ENCODE measurements around the gene ALK.

ALK gene

DNA sequence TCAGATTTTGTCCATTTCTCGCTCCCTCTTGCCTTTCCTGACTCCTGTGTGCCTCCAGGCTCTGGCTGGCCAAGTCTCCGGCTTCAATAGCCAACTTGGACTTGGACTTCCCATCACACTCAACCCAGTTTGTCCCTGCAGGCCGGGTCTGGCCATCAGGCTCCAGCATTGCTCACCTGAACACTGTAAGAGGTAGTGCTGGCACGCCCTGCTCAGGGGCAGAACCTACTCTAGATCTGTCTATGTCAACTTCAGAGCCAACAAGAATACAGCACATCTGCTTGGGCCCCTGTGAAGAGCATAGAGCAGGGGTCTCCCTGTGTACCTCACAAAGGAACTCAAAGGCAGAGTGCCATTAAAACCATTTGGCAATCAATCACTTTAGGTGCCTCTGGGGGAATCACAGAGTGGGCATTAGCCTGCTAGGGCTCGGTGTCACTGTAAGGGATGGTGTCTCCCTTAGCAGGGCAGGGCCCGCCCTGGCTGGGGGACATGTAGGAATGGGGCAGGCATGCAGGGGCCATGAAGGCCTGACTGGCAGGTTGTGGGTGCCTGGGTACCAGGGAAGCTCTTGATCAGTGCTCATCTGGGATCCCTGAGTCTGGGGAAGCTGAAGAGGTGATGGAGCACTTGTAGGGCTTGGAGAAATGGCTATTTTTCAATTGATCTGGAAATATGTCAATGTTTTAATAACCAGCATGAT, 480.3 kb downstream of the ALK start:
- no peak for DNase-seq

DNA sequence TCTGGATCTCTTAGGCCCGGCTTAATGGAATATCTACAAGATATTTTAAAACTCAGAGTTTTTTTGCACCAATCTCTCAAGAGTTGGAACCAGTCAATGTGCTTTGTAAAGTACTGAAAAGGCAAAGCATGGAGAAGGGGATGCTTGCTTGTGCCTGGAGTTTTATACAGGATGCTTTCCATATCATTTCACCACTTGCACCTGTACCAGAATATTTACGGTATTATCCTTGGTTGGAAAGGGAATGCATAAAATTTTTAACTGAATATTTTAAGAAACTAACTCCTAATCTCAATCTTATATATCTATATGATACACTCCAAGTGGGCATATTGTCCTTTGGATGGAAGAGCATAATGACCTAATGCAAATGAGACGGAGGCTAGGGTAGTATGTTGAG, 487.5 kb downstream of the ALK start:
- DNase-seq = no peak

DNA sequence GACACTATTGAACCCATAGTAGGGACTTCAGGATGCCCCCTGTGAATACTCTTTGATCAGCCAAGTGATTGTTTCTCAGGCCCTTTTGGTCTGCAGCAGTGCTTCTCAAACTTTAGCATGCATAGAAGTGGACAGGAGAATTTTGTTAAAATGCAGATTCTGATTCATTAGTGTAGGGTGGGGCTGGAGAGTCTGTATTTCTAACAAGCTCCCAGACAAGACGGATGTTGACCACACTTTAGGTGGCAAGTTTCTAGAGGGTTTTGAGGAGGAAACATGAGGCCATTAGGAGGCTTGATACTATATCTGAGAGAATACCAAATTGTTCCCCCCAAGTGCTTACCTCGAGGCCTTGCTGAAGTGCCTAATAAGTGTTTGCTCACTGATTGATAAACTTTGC, 488.3 kb downstream of the ALK start:
- no peak for DNase-seq

DNA sequence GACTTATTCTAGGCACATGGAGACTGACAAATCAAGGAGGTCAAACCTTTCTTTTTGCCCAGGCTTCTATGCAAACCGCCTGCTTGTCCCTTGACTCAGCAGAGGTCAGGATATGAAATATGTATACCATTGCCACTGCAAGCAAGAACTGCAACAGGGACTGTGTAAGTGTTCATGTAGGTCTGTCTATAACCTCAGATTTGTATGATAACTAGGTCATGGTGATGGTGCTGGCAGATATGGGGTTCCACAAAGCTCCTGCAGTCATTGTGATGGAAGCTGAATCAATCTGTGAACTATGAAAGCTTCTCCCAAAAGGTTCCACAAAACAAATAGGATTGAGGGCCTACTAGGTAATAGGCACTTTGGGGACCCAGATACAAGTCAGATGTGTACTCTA, 489.9 kb downstream of the ALK start:
- no peak for DNase-seq

DNA sequence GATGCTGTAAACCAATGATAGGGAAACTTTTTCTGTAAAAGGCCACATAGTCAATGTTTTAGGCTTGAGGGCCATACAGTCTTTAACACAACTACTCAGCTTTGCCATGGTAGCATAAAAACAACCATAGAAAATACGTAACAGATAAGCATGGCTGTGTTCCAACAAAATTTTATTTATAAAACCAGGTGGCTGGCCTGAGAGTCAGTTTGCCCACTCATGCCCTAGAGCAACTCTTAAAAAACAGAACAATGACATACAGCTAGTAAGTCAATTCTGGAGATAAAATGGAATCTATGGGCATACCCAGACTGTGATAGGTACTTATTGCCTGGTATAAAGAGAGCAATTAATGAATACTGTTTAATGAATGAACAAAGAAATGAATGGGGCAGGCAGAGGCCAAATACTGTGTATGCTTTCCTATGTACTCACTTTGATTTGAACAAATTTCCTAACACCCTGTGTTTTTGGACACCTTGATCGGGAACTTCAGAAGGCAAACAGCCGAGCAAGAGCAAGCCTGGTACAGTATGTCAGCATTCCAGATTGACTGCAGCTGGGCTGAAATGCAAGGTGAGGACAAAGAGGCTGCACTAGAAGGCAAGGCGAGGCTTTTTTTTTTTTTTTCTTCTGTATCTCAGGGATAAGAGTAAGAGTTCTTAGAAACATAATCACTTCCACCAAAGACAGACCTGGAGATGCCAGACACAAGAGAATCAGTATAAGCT, 490.8 kb downstream of the ALK start:
- DNase-seq = no peak

DNA sequence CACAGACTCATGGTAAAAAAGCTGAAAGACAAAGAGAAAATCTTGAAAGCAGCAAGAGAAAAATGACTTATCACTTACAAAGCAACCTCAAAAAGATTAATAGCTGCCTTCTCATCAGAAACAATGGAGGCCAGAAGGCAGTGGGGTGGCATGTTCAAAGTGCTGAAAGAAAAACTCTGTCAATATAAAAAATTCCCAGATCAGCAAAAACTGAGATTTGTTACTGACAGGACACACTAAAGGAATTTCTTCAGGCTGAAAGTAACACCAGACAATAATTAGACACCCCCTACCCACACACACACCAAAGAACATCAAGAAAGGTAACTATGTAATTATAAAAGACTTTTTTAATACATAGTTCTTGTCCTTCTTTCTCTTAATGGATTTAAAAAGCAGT, 495.0 kb downstream of the ALK start:
- DNase-seq = no peak

DNA sequence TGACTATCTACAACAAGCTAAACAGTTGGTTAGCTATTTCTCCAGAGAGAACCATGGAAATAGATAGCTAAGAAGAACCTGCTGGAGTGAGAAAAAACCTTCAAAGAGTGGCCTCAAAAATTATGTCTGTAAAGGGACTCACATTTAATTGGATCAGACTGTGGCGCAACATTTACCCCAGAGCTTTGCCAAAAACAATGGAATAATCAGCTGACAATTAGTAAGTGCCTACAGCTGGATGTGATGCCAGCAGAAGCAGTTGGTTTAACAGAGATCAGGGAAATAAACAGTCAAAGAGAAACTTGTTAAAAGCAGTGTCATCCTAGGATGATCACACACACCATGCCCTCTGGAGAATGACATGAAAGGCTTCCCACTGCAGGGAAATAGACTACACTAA, 495.5 kb downstream of the ALK start:
- no peak for DNase-seq

DNA sequence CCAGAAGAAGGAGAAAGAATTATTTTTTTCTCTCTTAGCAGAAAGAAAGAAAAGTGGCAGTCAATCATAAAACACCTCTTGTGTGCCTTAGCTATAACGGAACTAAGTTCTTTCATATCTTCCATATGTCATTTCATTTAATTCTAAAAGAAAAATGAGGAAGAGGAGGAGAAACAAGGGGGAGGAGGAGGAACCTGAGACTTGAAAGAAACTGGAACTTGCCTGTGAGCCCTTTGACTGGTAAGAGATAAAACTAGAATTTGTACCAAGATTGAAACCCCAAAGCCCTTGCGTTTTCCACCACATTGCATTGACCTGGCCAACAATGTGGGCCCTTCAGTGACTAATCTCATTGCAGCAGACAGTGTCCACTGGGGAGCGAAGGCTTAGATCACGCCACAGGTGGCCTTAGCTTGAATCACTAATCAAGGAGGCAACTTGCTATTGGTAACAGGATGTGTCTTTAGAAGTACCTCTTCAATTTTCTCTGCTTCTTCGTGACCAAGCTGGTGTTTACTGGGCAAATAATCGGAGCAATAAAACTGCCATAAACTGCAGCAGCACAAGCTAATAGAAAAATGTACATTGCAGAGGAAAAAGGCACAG, 498.2 kb downstream of the ALK start:
- DNase-seq = no peak

DNA sequence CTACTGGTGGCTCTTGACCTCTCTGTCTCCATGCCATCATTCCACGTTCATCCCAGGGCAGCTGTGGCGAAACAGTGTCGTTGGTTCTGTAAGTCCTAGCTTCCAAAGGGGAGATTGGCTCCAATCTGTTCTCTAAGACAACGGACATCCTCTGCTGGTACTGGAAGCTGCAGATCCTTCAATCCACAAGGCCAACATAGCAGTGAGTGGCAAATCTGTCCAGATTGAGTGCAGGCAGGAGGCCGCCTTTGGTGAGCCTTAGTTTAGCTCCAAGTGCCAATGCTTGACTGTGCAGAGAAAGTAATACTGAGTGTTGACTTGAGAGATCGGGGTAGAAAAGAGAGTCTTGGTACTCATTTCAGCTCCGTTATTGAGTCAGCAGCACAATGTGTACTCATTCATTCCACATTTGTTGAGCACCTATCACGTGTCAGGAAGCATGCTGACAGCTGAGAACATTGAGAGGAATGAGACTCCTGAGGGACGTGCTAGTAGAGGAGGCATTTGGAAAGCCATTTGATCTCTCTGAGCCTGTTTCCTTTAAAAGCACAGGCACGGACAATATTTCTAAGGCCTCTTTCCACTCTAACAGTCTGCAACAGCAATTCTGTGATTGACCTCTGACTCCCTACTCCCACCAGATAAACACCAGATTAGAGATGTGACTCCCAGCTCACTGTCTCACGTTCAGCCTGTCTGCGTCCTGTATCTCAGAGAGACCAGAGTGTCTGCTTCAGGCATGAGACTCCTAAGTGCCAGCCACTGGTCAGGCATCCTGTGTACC, 500.2 kb downstream of the ALK start:
- DNase-seq = no peak

DNA sequence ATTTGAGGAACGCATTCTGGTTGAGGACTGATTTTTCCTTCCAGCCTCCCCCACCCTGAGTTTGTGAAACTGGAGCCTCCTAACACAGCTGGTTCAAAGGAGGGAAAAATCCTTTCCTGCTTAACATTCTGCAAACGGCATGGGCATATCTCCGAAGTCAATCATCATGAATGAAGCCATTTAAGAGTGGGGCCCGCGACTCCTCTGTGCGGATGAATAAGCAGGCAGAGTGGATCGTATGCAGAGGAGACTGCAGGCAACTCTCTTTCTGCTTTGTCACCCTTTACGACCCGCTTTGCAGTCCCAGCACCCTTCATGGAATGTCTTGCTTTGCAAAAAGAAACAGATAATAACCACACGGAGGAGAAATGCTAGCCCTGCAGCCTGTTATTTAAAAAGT, 500.9 kb downstream of the ALK start:
- no peak for DNase-seq

DNA sequence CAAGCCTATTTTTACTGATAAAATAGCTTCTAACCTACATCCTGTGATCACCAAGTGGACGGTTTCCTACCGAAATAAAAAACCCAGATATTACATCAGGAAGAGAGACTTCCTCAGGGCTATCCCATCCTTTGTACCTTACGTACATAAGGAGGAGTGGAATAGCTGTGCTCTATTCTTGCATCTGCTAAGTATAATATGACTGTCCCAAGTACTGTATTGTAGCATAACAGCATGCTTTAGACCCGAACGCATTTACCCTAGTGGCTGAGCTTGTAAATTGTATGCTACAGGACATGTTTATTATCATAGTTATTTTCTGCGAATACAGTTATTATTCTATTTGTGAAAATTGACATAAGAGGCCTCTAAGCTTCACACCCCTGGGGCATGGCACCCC, 503.8 kb downstream of the ALK start:
- DNase-seq = no peak

DNA sequence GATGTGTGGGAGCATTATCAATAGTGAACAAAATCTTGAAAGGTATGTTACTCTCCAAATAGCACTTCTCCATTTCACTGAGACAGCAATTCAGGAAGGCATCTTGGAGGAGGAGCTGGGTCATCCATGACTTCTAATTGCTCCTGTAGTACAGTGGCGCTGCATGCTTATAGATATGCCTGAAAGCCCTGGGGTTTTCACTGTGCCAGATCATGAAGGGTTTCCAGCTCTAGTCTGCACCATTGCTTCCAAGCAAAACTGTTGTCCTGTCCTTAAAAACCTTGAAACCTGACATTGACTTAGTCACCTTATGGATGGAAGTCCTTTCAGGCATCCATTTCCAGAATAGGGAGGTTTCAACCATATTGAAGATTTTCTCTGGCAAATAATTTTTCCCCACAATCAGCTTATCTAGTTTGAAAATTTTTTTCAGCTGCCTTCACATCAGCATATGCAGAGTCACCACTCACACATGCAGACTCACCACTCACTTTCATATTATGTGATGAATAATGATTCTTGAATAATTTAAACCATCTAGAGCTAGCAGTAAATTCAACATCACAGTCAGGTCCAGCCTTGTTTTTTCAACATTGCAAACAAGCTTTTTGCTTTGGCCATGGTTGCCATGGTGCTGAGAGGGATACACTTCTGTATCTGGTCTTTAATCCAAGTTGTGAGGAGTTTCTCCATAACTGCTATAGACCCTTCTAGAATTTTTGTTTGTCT, 509.0 kb downstream of the ALK start:
- DNase-seq = no peak

DNA sequence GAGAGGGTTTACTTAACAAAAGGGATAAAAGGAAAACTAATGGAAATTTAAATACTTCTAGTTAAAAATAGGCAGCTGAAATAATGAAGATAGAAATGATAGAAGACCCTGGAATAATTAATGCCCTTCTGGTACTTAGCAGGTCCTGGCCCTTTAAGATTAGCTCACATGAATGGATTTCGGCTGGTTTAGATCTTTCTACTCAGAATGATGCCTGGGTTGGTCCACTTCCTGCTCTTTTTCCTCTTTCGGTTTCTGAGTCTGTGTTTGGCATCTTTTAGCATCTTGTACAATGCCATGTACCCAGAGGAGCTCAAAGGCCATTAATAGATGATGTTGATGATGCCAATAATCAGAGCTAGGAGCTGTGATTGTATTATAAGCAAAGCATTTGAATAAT, 515.7 kb downstream of the ALK start:
- no peak for DNase-seq

DNA sequence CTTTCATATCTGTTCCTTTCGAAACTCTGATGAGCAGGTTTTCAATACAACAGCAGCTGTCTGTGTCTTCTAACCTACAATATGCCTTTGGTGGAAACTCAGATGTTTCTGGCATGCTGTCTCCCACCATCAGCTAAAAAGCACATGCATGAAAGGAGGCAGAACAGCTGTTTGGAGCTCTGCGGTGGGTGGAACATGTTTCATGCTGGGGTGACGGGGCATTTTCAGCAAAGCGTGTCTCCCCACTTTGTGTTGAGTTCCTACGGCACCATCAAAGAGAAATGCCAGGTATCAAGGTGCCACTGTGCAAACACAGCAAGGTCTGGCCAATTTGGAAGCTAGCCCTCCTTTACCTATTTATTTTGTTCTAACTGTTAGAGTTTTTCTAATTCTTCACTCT, 516.1 kb downstream of the ALK start:
- no peak for DNase-seq

DNA sequence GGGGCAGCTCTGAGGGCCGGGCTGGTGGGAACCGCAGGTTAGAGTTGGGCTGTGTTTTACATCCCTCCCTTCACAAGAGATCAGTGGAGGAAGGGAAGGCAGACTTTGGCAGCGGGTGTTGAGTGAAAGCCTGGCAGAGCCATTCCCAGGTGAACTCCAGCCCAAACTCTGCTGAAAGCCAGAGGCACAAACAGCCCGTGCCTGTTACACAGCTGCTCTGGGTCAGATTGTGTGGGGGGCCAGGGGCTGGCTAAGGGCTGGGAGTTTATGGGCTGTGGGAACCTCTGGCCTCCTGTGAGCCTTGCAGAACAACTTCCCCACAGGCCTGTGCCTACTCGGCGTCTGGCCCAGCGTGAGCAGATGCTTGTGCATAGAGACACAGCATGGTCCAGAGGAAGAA, 519.4 kb downstream of the ALK start:
- no peak for DNase-seq

DNA sequence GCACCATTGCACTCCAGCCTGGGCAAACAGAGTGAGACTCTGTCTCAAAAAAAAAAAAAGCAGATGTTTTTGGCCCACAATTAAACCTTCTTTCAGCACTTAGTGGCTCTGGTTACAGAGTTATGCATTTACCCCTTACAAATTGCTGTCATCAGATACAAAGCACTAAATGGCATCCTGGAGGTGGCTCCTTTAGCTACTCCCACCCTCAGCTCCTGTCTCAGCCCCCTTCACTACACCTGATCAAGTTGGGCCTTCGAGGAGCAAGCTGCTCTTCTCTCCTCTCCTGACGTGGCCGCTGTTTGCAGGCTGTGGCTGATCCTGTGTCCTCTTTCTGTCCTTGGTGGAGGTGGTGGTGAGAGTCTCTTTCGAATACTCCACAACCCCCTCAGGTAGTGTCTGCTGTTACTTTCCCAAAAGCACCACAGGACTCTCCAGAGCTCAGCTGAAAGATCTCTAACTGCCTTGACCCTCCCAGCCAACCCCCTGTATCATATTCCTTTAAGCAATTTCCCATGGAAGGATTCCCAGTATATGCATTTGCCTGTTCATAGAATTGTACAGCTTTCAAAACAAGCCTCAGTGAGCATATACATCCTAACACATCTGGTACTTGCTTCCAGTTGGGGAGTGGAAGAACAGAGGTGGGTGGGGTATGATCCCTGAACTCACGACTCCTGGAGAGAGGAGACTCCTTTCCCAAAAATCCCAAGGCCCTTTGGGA, 520.3 kb downstream of the ALK start:
- no peak for DNase-seq

DNA sequence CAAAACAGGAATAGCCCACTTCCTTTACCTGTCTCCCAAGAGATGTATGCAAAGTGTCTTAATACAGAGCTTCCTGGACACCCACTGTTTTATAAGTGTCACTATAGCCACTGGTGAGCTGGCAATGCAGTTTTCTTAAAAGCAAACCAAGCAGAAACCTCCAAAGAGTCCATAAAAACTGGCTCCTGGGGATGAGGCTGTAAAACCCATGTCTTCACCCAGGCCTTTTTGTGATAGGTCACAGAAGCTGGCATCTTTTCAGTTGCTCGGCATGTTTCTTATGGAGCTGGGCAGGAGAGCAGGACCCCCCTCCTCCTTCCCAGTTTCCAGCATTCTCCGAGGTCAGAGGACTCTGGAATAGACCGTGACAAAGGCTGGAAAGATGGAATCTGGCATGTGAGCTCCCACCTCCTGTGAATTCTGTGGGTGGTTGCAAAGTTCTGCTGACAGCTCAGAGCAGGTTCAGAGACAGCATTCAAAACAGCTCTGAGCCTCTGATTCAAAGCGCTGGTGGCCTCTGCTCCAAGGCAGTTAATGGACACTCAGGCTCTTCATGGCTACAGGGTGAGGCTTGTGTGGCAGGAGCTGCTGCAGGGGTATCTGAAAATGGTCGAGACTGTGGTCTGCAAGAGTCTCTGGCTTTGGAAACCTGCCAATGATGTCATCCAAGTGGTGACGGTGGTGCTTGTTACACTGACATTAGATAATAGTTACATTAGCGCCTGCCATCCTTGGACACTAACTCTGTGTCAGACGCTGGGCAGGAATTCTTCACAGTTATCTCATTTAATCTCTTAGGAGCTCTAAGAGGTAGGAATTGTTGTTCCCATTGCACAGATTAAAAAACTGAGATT, 522.8 kb downstream of the ALK start:
- no peak for DNase-seq

DNA sequence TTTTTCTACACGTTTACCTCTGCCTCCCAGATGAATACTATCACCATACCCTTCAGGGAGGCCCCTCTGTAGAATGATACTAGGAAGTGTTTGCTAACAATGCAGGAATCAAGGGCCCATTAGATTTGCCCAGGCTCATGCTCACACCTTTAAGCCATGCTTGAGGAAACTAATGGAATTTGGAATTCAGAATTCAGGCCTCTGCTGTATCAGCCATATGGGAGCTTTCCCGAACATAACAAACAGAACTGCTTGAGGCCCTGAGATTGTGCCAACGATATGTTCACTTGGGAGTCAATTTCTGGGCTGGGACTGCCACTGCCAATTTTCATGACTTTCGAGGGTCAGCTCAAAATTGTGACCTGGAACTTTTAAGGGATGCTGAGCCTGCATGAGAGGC, 523.7 kb downstream of the ALK start:
- no peak for DNase-seq

DNA sequence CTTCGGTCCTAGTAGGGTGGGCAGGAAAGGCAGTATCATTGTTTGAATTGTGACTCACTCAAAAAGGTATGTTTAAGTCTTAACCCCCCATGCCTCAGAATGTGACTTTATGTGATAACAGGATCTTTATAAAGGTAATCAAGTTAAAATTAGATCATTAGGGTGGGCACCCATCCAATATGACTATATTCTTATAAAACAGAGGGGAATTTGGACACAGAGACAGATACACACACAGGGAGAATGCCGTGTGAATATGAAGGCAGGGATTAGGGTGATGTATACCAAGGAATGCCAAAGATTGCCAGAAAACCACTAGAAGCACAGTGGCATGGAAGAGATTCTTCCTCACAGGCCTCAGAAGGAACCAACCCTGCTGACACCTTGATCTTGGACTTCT, 524.3 kb downstream of the ALK start:
- DNase-seq = no peak

DNA sequence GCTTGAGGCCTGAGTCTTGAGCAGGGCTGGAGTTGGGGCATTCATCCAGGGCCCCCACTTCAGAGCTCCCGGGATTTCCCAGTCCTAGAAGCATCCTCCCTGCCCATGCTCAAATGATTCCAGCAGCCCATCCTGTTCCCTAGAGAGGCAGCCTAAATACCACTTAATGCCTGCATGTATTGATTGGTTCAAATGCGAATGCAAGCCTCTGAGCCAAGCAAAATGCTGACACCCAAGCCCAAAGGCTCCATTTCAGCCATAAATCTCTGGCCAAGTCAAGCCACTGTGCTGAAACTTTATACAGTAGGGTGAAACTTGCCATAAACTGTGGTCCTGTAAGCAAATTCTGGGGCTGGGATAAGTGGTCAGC, 526.4 kb downstream of the ALK start:
- DNase-seq = no peak

DNA sequence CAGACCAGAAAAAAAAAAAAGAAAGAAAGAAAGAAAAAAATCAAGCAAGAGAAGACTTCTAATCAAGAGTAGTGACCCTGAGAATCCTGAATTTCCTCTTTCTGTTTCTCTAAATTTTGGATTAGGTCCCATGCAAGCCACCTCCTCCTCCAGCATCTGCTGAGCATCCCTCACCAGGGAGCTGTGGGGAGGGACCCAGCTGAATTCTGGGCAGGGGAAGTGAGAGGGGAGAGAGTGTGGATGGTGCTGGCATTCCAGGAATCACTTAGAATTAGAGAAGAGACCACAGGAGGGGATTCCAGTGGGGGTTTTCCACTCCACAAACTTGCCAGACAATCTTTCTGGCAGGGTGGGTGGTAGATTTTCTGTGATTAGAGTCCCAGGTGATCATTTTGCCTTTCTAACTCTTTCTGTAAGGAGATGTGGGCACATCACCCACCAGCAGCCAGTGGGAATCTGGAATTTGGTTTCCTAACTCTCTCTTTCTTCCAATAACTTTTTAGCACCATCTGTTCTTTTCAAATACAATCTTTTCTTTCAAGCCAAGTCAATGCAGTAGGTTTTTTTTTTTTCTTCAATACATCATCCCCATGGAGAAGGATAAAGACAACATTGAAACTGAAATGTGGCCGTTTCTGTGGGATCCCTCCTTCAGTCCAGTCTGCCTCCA, 526.9 kb downstream of the ALK start:
- DNase-seq = no peak

Data from midbrain (tissue), 1 donor.